Small intestine (tissue), 7 donors: ENCODE measurements around the gene NONO. TPM values are rescaled to one million over a fixed set of nuclear protein-coding genes. Genes with fewer than 3 reads are reported as not detected.
"Not testable (repeated sequence)": the region's sequence is repeated elsewhere in the genome, so short reads cannot be mapped to it uniquely, and the experiment has no call there.

Experiments
- DNase-seq, 2 donors: peaks; one replicate each; pipeline versions ENCODE4 v3.0.0 to v3.0.0-alpha.2; 2013
- FAIRE-seq: peaks from 2 replicates; lab custom pipeline; 2012; peaks lifted over from hg19 to GRCh38; lab: Jason Lieb, UNC
- H3K27ac ChIP-seq, 3 donors: one replicate each; pipeline ENCODE4 v1.5.1; 2013; ENCODE audit warnings: low read length in 2 of 3, mild to moderate bottlenecking in 2 of 3, control low read depth in 1 of 3, inconsistent platforms in 1 of 3, low read depth in 1 of 3, moderate library complexity in 1 of 3
- H3K27me3 ChIP-seq, 3 donors: one replicate each; pipeline ENCODE4 v1.6.1; 2013; ENCODE audit warnings: low read length in 3 of 3, inconsistent platforms in 1 of 3; ENCODE audit not compliant: control insufficient read depth in 3 of 3, insufficient read depth in 3 of 3
- H3K36me3 ChIP-seq, 3 donors: one replicate each; pipeline ENCODE4 v1.6.1; 2013; ENCODE audit warnings: low read length in 3 of 3, inconsistent platforms in 1 of 3, low read depth in 1 of 3, mild to moderate bottlenecking in 1 of 3, moderate library complexity in 1 of 3; ENCODE audit not compliant: control insufficient read depth in 3 of 3, insufficient read depth in 2 of 3
- H3K4me1 ChIP-seq, 3 donors: one replicate each; pipeline ENCODE4 v1.6.1; 2013; ENCODE audit warnings: low read length in 2 of 3, inconsistent platforms in 1 of 3, low read depth in 1 of 3, mild to moderate bottlenecking in 1 of 3, moderate library complexity in 1 of 3; ENCODE audit not compliant: control insufficient read depth in 3 of 3, insufficient read depth in 2 of 3
- H3K4me3 ChIP-seq, 3 donors: one replicate each; pipeline ENCODE4 v1.5.1; 2013; ENCODE audit warnings: low read length in 3 of 3, control low read depth in 1 of 3, inconsistent platforms in 1 of 3, low read depth in 1 of 3, mild to moderate bottlenecking in 1 of 3, moderate library complexity in 1 of 3
- H3K9me3 ChIP-seq, 2 donors: one replicate each; pipeline ENCODE4 v1.6.1; 2013; ENCODE audit warnings: low read depth in 1 of 2, low read length in 1 of 2; ENCODE audit not compliant: control insufficient read depth in 2 of 2, insufficient read depth in 1 of 2
- WGBS, 3 donors: extraction: QIAGEN DNeasy Blood & Tissue Kit; methylation state at CpG; one replicate each; pipeline ENCODE4 v1.1.7; 2013; 5-methylcytosine and 5-hydroxymethylcytosine counted together
- polyA plus RNA-seq, 4 donors: library from polyadenylated mRNA; stranded (reverse) in 3 of 4; unstranded in 1 of 4; fragments of 200-250 nt in 3 of 4; fragments of 120-200 nt in 1 of 4; gene quantifications; one replicate each; pipeline versions ENCODE4 v1.2.1 to v1.2.3, GENCODE V29; 2013
- donor health status: healthy with polysubstance abuse.
- donor health status: control.
- donor health status: control.
- donor health status: Bipolar disorder and iron deficiency.
- donor health status: healthy.

Gene NONO
- polyA plus RNA-seq, 4 donors, result 82.5 to 345 (median 144) TPM

GRCh38 chrX:71292669-71293365 is 9.4 kb downstream of the NONO start:
- Histone ChIP-seq H3K4me3 (no peak overlapping the region), H3K27me3 (no peaks in the 10 kb centered on the region), H3K36me3 (peaks cover 4 to 50% (median 5%) of the 10 kb centered on the region in 3 donors), H3K27ac (no peak overlapping the region), H3K9me3 (no peaks in the 10 kb centered on the region), H3K4me1 (no peaks in the 10 kb centered on the region)
- FAIRE-seq (no peak), DNase-seq (no peak)
- 83 to 91% (median 89%) methylated on average over 7 of the region's 7 CpGs for WGBS, 3 donors

- H3K4me3 ChIP-seq, result no peak overlapping the region
- DNase-seq (no peak), FAIRE-seq (no peak)
- no peaks in the 10 kb centered on the region for H3K9me3 ChIP-seq
- peaks cover 4 to 53% (median 7%) of the 10 kb centered on the region in 3 donors for H3K36me3 ChIP-seq
- no peaks in the 10 kb centered on the region for H3K27me3 ChIP-seq
- 91 to 97% (median 91%) methylated on average over 6 of the region's 6 CpGs for WGBS, 3 donors
- H3K27ac ChIP-seq, result no peak overlapping the region
- peaks cover 0 to 7% (median 0%) of the 10 kb centered on the region in 3 donors for H3K4me1 ChIP-seq
Observed at GRCh38 chrX:71296806-71297205, 13.4 kb downstream of the NONO start.

- no peak overlapping the region for H3K27ac ChIP-seq
- no peaks in the 10 kb centered on the region for H3K27me3 ChIP-seq
- H3K36me3 ChIP-seq, result peaks cover 2 to 46% (median 7%) of the 10 kb centered on the region in 3 donors
- FAIRE-seq (no peak), DNase-seq (no peak)
- 59 to 75% (median 61%) methylated on average over 3 of the region's 3 CpGs for WGBS, 3 donors
- peaks cover 0 to 9% (median 0%) of the 10 kb centered on the region in 3 donors for H3K4me1 ChIP-seq
- H3K9me3 ChIP-seq, result no peaks in the 10 kb centered on the region
- no peak overlapping the region for H3K4me3 ChIP-seq
Observed at GRCh38 chrX:71298119-71298518, 14.7 kb downstream of the NONO start.

GRCh38 chrX:71300064-71300463 is 16.6 kb downstream of the NONO start:
- DNase-seq, H3K4me3 ChIP-seq, FAIRE-seq, H3K27me3 ChIP-seq, H3K27ac ChIP-seq, H3K9me3 ChIP-seq: not testable (repeated sequence)
- peaks cover 2 to 35% (median 5%) of the 10 kb centered on the region in 3 donors for H3K36me3 ChIP-seq
- peaks cover 0 to 10% (median 0%) of the 10 kb centered on the region in 3 donors for H3K4me1 ChIP-seq
- 80 to 100% (median 89%) methylated on average over 3 to 7 of the region's 7 CpGs for WGBS, 3 donors

- H3K9me3 ChIP-seq, FAIRE-seq, H3K27ac ChIP-seq: not testable (repeated sequence)
Observed at GRCh38 chrX:71300495-71300894, 17.1 kb downstream of the NONO start.

GRCh38 chrX:71301195-71301924 is 17.9 kb downstream of the NONO start, which contains the start of gene ITGB1BP2:
TSS of gene ITGB1BP2 (plus strand) at chrX:71301750. CDS start at chrX:71301807, 57 bp downstream.
- WGBS, 3 donors, result 59 to 71% (median 70%) methylated on average over 10 of the region's 10 CpGs
- Histone ChIP-seq H3K4me1 (peaks cover 0 to 10% (median 0%) of the 10 kb centered on the region in 3 donors), H3K36me3 (peaks cover 1 to 30% (median 5%) of the 10 kb centered on the region in 3 donors), H3K9me3 (no peaks in the 10 kb centered on the region), H3K27me3 (no peaks in the 10 kb centered on the region), H3K4me3 (no peak within 1 kb of the TSS), H3K27ac (peak within 1 kb of the TSS in 2 of 3 donors; percentile 24 to 76)
- DNase-seq (peak in 1 of 2 donors; percentile 48), FAIRE-seq (no peak)

More at GRCh38 chrX:71300495-71300894, 17.1 kb downstream of the NONO start:
- DNase-seq, H3K4me3 ChIP-seq, H3K27me3 ChIP-seq: not testable (repeated sequence)
- 76 to 82% (median 81%) methylated on average over 4 to 7 of the region's 7 CpGs for WGBS, 3 donors
- peaks cover 2 to 31% (median 5%) of the 10 kb centered on the region in 3 donors for H3K36me3 ChIP-seq
- H3K4me1 ChIP-seq, result peaks cover 0 to 10% (median 0%) of the 10 kb centered on the region in 3 donors

GRCh38 chrX:71302461-71303213 is 19.2 kb downstream of the NONO start:
- H3K27ac ChIP-seq, result peak overlapping the region in 2 of 3 donors; percentile 24 to 76
- no peak for FAIRE-seq

GRCh38 chrX:71304561-71304960 is 21.1 kb downstream of the NONO start:
- no peak for FAIRE-seq
- H3K36me3 ChIP-seq, result peaks cover 0 to 16% (median 0%) of the 10 kb centered on the region in 3 donors
- H3K9me3 ChIP-seq, result no peaks in the 10 kb centered on the region
- H3K27ac ChIP-seq, result no peak overlapping the region
- H3K4me3 ChIP-seq, result no peak overlapping the region
- no peaks in the 10 kb centered on the region for H3K27me3 ChIP-seq
- 80 to 88% (median 88%) methylated on average over 2 of the region's 2 CpGs for WGBS, 3 donors
- DNase-seq, result no peak
- peaks cover 0 to 10% (median 0%) of the 10 kb centered on the region in 3 donors for H3K4me1 ChIP-seq

More at GRCh38 chrX:71302461-71303213, 19.2 kb downstream of the NONO start:
- H3K9me3 ChIP-seq, result no peaks in the 10 kb centered on the region
- 66 to 92% (median 73%) methylated on average over 5 of the region's 5 CpGs for WGBS, 3 donors
- H3K4me1 ChIP-seq, result peaks cover 0 to 10% (median 0%) of the 10 kb centered on the region in 3 donors
- peaks cover 0 to 25% (median 3%) of the 10 kb centered on the region in 3 donors for H3K36me3 ChIP-seq
- no peak overlapping the region for H3K4me3 ChIP-seq
- DNase-seq, result peak in 1 of 2 donors; percentile 26
- H3K27me3 ChIP-seq, result no peaks in the 10 kb centered on the region
